Activated CD8-positive, alpha-beta memory T cell treated with anti-CD3 and anti-CD28 coated beads, Interleukin-2, amount 50 U/mL, for 48 hours (primary cell): ENCODE measurements around the gene MAOA.
"Not testable (repeated sequence)": the region's sequence is repeated elsewhere in the genome, so short reads cannot be mapped to it uniquely, and the experiment has no call there.

Source experiments
- DNase-seq: peaks from one replicate; pipeline ENCODE4 v3.0.0-alpha.2; 2020

Gene MAOA

DNA sequence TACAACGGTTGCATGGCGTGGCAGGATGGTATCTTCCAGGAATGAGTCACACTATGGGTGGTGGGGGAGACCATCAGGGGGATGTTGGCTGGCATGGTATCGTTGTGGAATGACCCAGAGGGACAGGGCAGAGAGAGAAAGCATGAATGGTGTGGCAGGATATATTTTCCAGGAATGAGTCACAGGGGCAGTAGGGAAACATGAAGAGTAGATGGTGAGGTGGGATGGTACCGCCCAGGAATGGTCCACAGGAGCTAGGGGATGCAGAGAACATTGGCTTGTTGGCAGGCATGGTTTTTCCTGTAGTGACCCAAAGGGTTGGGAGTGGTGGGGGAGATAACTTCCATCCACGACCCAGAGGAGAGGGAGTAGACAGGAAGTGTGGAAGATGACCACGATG is 62.4 kb downstream of the MAOA start:
- DNase-seq, result no peak

DNA sequence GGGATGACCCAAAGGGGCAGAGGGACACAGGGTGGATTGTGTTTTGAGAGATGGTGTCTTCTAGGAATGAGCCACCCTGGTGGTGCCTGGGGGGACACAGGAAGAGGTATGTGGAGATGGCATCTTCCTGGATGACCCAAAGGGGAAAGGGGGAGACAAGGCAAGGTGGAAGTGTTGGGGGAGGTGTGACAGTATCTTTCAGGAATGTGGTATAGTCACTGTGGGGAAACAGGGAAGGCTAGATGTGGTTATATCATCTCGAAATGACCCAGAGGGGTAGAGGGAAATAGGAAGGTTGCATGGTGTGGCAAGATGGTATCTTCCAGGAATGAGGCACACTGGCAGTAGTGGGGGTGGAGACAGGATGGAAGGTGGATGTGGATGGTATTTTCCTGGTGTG is 62.9 kb downstream of the MAOA start:
- no peak for DNase-seq

DNA sequence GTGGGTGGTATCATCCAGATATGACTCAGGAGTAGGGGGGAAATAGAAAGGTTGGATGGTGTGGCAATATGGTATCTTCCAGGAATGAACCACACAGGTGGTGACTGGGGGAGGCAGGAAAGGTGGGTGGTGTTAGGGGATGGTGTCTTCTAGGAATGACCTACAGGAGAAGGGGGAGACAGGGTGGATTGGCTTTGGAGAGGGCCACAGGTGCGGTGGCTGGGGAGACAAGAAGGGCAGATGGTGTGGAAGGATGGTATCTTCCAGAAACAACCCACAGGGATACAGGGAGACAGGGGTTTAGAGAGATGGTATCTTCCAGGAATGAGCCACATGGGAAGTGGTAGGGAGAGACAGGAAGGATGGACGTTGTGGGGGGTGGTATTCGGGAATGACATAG is 64.0 kb downstream of the MAOA start:
- no peak for DNase-seq

DNA sequence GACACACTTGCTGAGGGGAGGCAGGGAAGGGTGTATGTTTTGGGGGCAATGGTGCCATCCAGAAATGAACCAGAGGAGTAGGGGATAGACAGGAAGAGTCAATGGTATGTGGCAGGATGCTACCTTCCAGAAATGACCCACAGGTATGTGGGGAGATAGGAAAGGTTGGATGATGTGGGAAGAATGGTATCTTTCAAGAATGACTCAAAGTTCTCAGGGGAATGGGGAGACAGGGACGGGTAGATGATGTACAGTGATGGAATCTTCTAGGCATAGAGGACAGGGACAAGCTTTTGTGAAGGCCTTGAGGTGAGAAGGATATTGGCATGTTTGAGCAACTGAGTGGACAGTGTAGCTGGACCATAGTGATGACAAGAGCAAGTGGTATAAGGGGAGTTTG is 64.9 kb downstream of the MAOA start:
- no peak for DNase-seq

DNA sequence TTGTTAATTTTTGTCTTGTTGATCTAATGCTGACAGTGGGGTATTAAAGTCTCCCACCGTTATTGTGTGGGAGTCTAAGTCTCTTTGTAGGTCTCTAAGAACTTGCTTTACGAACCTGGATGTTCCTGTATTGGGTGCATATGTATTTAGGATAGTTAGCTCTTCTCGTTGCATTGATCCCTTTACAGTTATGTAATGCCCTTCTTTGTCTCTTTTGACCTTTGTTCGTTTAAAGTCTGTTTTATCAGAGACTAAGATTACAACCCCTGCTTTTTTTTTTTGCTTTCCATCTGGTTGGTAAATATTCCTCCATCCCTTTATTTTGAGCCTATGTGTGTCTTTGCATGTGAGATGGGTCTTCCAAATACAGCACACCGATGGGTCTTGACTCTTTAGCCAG is 69.1 kb downstream of the MAOA start:
- not testable (repeated sequence) for DNase-seq

DNA sequence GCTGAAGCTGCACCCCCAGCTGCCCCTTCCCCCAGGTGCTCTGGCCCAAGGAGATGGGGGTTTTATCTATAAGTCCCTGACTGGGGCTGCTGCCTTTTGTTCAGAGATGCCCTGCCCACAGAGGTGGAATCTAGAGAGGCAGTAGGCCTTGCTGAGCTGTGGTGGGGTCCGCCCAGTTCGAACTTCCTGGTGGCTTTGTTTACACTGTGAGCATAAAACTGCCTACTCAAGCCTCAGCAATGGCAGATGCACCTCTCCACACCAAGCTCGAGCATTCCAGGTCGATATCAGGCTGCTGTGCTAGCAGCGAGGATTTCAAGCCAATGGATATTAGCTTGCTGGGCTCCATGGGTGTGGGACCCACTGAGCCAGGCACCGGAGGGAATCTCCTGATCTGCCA is 71.2 kb downstream of the MAOA start:
- not testable (repeated sequence) for DNase-seq

DNA sequence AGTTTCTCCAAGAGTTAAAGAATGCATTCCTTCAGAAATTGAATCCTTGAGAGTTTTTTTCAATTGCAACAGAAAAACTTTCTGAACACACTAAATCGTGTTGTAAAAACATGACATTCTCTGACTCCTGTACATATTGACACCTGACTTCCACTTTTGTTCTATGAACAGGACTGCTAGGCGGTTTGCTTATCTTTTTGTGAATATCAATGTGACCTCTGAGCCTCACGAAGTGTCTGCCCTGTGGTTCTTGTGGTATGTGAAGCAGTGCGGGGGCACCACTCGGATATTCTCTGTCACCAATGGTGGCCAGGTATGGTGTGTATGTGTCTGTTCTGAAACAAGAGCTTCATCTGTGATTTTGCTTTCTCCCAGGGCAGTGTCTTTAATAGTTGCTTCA is 71.9 kb downstream of the MAOA start:
- no peak for DNase-seq

DNA sequence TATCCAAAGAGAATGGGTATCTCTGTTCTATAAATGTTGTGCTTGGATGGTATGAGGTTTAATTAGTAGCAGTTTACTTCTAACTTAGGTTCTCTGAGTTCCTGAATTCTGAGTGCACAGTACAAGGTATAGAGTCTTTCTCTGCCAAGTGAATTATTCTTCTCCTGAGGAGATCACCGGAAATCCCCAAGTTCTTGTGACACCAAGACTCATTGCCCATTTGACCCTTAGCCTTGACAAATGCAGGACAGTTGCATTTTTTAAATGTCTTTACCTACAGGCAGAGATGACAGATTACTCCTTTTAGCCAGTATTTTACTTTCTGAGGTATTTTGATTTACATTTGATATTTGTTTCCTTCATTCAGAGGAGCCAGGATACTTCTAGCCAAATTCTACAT is 72.9 kb downstream of the MAOA start:
- no peak for DNase-seq

DNA sequence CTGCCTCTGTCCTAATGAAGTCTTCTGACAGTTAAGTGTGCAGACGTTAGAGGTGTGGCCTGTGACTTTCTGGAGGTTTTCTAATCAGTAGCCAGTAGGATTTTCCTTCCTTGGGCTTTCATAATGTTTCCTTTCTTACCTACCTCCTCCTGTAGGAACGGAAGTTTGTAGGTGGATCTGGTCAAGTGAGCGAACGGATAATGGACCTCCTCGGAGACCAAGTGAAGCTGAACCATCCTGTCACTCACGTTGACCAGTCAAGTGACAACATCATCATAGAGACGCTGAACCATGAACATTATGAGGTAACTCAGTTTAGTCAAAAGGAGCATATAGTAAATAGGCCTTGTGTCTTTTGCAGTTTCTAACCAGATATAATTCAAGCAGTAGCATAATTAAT is 75.0 kb downstream of the MAOA start:
- DNase-seq, result no peak

DNA sequence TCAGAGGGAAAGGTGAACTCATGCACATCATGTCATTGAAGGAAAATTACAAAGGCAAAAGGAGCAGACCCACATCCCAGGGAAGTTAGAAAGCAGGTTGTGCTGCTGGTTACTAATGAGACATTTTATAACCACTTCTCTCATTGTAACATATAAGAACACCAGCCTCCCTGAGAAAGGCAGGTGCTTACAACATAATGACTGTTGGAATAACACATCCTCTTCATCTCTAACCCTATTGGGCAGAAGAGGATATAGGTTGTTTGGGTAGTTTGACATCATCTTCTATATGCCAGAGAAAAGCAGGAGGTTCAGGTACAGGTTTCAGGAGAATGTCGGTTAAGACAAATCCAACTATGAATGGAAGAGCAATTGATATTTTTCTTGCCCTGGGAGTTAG is 77.6 kb downstream of the MAOA start:
- DNase-seq, result no peak

DNA sequence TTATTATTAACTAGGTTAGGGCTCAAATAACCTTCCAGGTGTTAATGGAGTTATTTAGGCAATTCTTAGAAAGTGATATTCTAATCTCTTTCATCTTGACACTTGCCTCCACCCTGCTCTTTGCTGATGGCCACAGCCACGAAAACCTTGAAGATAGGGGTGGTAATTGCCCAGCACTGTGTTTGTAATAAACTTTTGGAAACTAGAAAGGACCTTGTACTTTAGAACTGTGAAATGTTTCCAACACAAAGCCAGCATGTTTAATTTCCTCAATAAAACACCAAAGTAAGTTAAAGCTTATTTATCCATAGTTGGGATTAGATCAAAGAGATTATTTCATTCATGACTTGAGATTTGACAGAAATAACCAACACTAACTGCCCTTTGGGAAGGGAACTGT is 78.3 kb downstream of the MAOA start:
- no peak for DNase-seq

DNA sequence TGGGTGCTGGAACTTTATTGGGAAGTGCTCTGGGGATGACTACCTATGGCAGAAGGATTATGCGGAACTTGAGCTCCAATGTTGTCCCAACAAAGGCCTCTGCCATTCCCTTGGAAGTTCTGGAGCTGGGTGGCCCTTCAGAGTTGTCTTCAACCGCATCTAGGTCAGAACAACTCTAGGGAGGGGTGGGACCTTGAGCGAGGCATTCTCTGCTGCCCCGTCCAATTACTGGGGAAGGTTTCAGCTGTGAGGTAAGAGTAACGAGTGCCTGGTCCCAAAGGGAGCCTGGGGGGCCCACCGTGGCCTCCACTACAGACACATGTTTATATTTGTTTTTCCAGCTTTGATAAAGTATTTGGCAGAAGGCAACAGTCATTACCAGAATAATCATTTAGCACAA is 79.4 kb downstream of the MAOA start:
- DNase-seq, result no peak

DNA sequence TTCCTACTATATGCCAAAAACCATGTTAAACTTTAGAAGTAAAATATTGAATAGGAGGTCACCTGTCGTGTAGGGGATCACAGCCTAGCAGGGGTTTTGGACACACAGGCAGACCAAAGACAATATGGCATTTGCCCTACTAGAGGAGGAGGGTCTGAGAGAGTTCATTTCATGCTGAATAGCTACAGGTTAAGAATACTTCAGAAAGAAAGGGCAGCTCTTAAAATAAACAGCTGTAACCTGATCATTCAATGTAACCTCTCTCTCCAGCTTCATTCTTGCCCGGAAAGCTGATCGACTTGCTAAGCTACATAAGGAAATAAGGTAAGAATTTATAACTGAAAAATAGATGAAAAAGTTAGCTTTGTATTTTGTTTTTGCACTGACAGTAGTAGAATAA is 79.9 kb downstream of the MAOA start:
- DNase-seq, result no peak

DNA sequence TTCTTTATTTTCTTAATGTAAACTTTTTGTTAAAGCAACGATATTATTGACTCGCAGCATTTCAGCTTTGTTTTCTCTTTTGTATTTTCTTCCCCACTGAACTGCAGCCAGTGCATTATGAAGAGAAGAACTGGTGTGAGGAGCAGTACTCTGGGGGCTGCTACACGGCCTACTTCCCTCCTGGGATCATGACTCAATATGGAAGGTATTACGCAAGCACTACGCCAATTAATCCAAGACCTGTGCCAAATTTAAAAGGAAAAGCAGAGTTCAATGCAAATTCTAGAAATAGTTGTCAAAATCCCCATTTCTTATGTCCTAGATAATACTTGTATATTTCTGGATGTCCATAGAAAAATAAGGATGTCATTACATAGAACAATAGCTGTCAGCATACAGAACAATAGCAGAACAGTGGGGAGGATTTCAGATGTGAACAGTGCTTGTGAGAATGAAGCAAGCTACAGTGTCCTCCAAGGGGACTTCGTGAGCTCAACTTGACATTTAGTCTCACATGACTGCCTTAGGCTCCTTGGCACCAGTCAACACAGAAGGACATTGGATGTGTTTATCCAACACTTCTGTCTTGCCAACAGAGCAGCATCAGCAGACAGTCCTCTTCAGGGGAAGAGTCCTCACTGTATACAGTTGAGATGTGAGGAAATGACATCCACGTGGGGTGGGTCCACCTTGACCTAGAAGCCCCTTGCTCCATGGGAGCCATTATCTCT is 85.9 kb downstream of the MAOA start:
- no peak for DNase-seq

DNA sequence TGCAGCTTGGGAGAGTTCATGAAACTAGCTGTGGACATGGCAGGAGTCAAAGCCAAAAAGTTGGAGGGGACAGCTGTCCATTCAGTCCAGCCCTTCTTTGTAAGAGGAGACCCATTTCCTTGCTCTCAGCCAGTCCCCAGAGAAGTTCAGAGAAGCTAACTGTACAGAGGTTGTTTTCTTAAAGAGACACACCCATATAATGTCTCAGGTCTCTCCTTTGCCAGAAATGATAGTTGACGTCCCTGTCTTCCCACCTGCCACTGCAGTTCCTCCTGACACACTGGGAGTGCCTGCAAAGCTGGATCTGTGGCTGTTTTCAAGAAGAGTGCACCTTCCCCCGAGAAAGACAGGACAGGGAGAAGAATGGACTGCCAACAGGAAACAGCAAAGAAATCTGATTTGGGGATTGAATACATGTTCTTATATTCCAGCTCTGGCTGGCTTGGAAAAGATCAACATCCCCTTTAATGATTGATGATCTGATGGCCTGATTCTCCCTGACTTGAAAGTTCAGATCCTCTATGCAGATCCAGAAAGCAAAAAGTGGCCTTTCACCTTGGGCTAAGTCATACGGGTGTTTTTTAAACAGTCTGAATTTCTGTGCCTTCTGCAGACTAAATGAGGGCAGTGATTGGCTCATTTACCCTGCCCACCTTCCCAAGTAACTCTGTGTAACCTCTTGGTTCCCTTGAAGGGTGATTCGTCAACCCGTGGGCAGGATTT is 87.2 kb downstream of the MAOA start:
- no peak for DNase-seq

DNA sequence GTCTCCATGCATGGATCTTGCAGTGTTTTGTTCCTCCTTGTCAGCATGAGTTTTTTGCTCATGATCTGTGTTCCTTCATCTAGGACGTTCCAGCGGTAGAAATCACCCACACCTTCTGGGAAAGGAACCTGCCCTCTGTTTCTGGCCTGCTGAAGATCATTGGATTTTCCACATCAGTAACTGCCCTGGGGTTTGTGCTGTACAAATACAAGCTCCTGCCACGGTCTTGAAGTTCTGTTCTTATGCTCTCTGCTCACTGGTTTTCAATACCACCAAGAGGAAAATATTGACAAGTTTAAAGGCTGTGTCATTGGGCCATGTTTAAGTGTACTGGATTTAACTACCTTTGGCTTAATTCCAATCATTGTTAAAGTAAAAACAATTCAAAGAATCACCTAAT is 88.2 kb downstream of the MAOA start:
- no peak for DNase-seq

DNA sequence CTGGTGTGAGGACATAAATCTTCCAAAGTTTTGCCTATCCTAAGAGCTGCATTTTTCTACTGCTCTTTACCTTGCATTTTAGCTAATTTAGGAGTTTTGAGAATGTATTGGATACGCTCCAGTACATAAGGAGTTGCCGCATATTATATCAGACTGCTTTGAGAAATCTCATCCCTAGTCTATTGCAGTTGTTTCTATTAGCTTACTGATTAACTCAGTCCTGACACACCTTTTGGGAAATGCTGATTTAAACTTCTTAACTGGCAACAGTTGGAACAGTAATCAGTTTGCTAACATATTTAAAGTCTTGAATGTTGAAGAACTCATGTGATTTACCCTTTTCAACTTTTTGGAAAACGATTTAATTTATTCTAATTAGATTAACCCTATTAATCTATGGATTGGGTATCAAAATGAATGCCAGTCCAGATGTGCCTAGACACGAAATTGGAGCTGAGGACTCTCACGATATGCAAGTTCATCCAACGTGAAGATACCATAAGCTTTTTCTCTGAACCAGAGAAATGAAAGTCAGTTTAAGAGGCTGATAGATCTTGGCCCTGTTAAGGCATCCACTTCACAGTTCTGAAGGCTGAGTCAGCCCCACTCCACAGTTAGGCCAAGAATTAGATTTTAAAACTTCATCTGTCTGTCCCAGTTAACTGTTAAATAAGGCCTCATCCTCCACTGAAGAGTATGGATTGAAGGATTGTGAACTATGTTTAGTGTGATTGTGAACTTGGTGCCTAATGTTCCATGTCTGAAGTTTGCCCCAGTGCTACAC is 90.0 kb downstream of the MAOA start:
- no peak for DNase-seq

DNA sequence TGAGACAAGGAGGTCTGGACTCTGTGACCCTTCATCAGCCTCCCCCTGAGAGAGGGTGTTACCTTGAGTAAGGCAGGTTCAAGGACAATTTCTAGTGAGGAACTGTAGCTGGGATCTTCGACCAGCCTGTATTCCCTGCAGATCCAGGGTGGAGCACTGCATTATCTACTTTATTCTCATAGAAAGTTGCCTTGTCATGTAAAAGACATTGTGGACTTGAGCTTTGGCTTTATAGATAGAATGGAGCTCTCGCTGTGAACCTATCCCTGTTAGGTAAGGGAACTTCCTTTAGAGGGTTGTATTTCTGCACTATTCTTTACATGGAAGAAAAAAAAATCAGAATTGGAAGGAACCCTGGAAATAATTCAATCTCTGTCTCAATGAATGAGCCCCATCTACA is 91.4 kb downstream of the MAOA start:
- DNase-seq, result no peak

DNA sequence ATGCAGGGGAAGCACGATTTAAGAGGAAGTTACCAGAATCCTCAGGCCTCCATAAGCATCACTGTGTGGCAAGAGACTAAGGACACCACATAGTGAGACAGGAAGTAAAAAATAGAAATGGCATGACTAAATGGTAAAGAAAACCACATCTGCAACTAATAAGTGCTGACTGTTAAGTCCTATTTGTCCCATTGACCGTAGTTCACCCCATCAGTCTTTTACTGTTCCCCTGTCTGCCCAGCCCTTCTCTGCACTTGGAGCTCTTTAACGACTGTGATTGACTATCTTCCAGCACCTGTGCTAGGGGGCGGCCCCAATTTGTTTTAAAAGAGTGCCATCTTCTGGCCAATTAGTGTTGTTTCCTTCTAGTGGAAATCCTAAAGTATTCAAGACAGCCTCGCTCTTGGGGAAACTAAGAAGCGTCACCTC is 94.2 kb downstream of the MAOA start:
- DNase-seq, result peak; percentile 48

DNA sequence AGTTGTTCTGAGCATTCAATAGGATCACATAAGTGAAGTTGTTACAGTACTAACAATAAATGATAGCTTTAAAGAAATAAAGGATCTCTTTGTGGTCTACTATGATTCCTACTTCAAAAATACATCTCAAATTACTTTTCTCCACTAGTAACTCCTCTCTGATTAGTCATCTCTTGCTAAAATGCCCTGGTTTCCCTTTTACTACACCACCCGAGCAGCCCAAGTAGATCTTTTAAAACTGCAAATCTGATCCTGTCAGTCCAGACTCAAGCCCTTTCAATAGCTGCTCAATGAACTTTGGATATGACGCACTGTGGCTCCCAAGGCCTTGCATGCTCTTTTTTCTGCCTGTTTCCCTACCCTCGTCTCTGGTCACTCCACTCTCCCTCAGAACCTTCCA is 97.5 kb downstream of the MAOA start:
- DNase-seq, result no peak

DNA sequence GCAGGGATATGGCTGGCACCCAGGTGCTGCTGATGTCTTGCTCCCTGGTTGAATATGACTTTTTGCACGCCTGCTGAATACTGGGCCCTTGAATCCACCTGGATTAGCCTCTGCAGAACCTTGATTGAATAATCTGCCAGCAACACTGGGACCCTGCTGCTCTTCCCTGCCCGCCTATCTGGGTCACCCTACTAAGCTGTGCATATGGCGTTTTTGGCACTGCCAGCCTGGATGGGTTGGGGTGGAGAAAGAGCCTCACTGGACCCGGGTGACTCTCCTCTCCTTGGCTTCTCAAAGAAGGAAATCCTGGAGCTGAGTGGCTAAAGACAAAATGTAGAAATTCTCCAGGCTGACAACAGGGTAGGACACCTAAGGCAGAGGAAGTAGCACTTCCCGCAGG is 100.0 kb downstream of the MAOA start:
- DNase-seq, result no peak

DNA sequence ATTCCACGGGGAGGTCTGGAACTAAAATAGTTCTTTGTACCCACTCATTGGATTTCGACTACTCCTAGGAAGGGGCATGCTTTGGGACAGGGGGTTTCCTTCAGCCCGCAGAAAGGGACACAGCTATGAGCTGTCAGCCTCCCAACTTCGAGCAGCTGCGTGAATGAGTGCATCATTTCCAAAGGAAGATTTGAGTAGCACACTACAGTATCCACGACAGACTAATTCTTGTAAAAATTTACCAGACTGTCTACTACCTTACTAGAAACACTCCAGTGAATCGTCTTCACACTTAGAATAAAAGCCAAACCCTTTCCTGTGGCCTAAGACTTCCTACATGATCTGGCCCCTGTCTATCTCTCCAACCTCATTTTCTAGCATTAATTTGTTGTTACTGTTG is 101.9 kb downstream of the MAOA start:
- no peak for DNase-seq

DNA sequence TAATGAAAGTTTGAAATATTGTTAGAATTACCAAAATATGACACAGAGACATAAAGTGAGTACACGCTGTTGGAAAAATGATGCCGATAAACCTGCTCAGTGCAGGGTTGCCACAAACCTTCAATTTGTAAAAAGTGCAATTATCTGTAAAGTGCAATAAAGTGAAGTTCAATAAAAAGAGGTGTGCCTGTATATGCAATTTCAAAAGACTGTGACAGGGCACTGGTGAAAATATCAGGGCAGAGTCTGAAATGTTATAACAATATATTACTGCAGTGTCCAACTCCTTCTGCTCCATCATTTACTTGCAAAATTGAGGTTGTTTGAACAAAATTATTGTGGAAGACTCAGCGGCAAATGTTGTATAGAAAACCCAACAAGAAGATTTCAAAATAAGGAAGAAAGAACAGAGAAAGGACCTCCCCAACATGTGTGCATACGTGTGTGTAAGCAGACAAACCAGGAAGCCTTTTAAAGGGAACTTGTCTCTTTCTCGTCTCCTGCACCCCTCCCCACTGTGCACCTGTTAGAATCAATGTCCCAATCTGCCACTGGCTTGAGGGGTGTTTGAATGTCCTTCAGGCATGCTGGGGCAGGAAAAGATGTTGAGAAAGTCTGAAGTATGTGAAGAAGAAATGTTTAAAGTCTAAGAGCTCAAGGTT is 130.0 kb downstream of the MAOA start:
- no peak for DNase-seq
